Adipose tissue (tissue), 3 donors: ENCODE data around the gene DVL3. TPM values are rescaled to one million over a fixed set of nuclear protein-coding genes. Genes with fewer than 3 reads are reported as not detected.

Source experiments
- H3K27ac ChIP-seq: one replicate; pipeline ENCODE4 v1.5.1; 2013; ENCODE audit warnings: low read depth, low read length
- WGBS, 3 donors: extraction: QIAGEN DNeasy Blood & Tissue Kit; methylation state at CpG; one replicate each; pipeline ENCODE4 v1.1.7; 2013; 5-methylcytosine and 5-hydroxymethylcytosine counted together
- polyA plus RNA-seq, 3 donors: library from polyadenylated mRNA; stranded (reverse); fragments of 200-250 nt; gene quantifications; one replicate each; pipeline ENCODE4 v1.2.3, GENCODE V29; 2013
- donor health status: healthy with polysubstance abuse.
- donor health status: Bipolar disorder and iron deficiency.
- donor health status: healthy.

Gene DVL3
- polyA plus RNA-seq, 3 donors, result 27.3 to 31.8 (median 29.0) TPM

GRCh38 chr3:184189421-184189820 lies 34.2 kb downstream of the DVL3 start:
- 91 to 94% (median 91%) methylated on average over 13 of the region's 13 CpGs for WGBS, 3 donors
- H3K27ac ChIP-seq, result no peak overlapping the region

GRCh38 chr3:184192889-184193288 lies 37.7 kb downstream of the DVL3 start:
- WGBS, 3 donors, result 92 to 97% (median 96%) methylated on average over 10 of the region's 10 CpGs
- no peak overlapping the region for H3K27ac ChIP-seq

GRCh38 chr3:184193991-184194539 lies 38.9 kb downstream of the DVL3 start:
- no peak overlapping the region for H3K27ac ChIP-seq
- WGBS, 3 donors, result 74 to 90% (median 86%) methylated on average over 9 of the region's 9 CpGs

GRCh38 chr3:184196536-184196935 lies 41.4 kb downstream of the DVL3 start:
- WGBS, 3 donors, result 69 to 90% (median 89%) methylated on average over 6 of the region's 6 CpGs
- no peak overlapping the region for H3K27ac ChIP-seq

GRCh38 chr3:184198509-184198908 lies 43.3 kb downstream of the DVL3 start:
- H3K27ac ChIP-seq, result no peak overlapping the region
- 77 to 82% (median 81%) methylated on average over 9 of the region's 9 CpGs for WGBS, 3 donors

- no peak overlapping the region for H3K27ac ChIP-seq
These were observed 45.6 kb downstream of the DVL3 start for GRCh38 chr3:184200825-184201224.

GRCh38 chr3:184203526-184203925 lies 48.3 kb downstream of the DVL3 start:
- H3K27ac ChIP-seq, result no peak overlapping the region
- 77 to 82% (median 82%) methylated on average over 8 of the region's 8 CpGs for WGBS, 3 donors

GRCh38 chr3:184209146-184209923 lies 54.2 kb downstream of the DVL3 start:
- no peak overlapping the region for H3K27ac ChIP-seq
- 56 to 58% (median 58%) methylated on average over 11 of the region's 11 CpGs for WGBS, 3 donors

GRCh38 chr3:184211297-184211696 lies 56.1 kb downstream of the DVL3 start:
- 54 to 79% (median 74%) methylated on average over 5 of the region's 5 CpGs for WGBS, 3 donors
- no peak overlapping the region for H3K27ac ChIP-seq

- 73 to 81% (median 80%) methylated on average over 5 of the region's 5 CpGs for WGBS, 3 donors
- H3K27ac ChIP-seq, result no peak overlapping the region
These were observed 56.5 kb downstream of the DVL3 start for GRCh38 chr3:184211718-184212117.

- H3K27ac ChIP-seq, result no peak overlapping the region
- WGBS, 3 donors, result 58 to 65% (median 61%) methylated on average over 4 of the region's 4 CpGs
These were observed 63.6 kb downstream of the DVL3 start for GRCh38 chr3:184218814-184219213.

- 77 to 87% (median 78%) methylated on average over 3 of the region's 3 CpGs for WGBS, 3 donors
- no peak overlapping the region for H3K27ac ChIP-seq
These were observed 67.3 kb downstream of the DVL3 start for GRCh38 chr3:184222521-184222920.

Other genes with a start within 250 kb of the DVL3 start
- 10 to 100 TPM in 1 of 3 donors, 1 to 10 TPM in 2; 6.0 to 10.8 (median 8.5) TPM for gene ABCC5, start 137.5 kb upstream of the DVL3 start, polyA plus RNA-seq
- not detected for gene HTR3D, start 123.6 kb upstream of the DVL3 start, polyA plus RNA-seq
- not detected for gene HTR3C, start 102.3 kb upstream of the DVL3 start, polyA plus RNA-seq
- gene HTR3E, start 58.3 kb upstream of the DVL3 start, polyA plus RNA-seq, result not detected
- 10 to 100 TPM; 24.4 to 38.0 (median 26.3) TPM for gene EIF2B5, start 20.0 kb upstream of the DVL3 start, polyA plus RNA-seq
- 100 to 1,000 TPM; 121 to 313 (median 264) TPM for gene AP2M1, start 19.5 kb downstream of the DVL3 start, polyA plus RNA-seq
- 10 to 100 TPM; 37.4 to 57.2 (median 42.4) TPM for gene ABCF3, start 30.8 kb downstream of the DVL3 start, polyA plus RNA-seq
- 1 to 10 TPM in 1 of 3 donors, under 1 TPM in 1, not detected in 1; 0.33 to 4.4 TPM for gene VWA5B2, start 74.2 kb downstream of the DVL3 start, polyA plus RNA-seq
- 10 to 100 TPM; 22.6 to 43.9 (median 35.4) TPM for gene ALG3, start 93.6 kb downstream of the DVL3 start, polyA plus RNA-seq
- gene EEF1AKMT4, start 94.3 kb downstream of the DVL3 start, polyA plus RNA-seq, result 1 to 10 TPM; 2.1 to 8.0 (median 4.4) TPM
- 10 to 100 TPM in 1 of 3 donors, under 1 TPM in 1, not detected in 1; 0.06 to 15.6 TPM for gene CAMK2N2, start 106.2 kb downstream of the DVL3 start, polyA plus RNA-seq
- gene ECE2, start 120.6 kb downstream of the DVL3 start, polyA plus RNA-seq, result 1 to 10 TPM in 1 of 3 donors, not detected in 2; 5.5 TPM
- gene PSMD2, start 143.9 kb downstream of the DVL3 start, polyA plus RNA-seq, result 100 to 1,000 TPM in 2 of 3 donors, 10 to 100 TPM in 1; 74.6 to 181 (median 139) TPM
- 100 to 1,000 TPM; 114 to 271 (median 178) TPM for gene EIF4G1, start 159.2 kb downstream of the DVL3 start, polyA plus RNA-seq
- 10 to 100 TPM in 2 of 3 donors, 1 to 10 TPM in 1; 7.6 to 16.5 (median 13.9) TPM for gene FAM131A, start 182.2 kb downstream of the DVL3 start, polyA plus RNA-seq
- gene CLCN2, start 206.2 kb downstream of the DVL3 start, polyA plus RNA-seq, result 1 to 10 TPM; 2.8 to 4.3 (median 3.1) TPM
- 10 to 100 TPM; 55.7 to 89.0 (median 61.4) TPM for gene POLR2H, start 206.3 kb downstream of the DVL3 start, polyA plus RNA-seq
- gene THPO, start 222.8 kb downstream of the DVL3 start, polyA plus RNA-seq, result 1 to 10 TPM in 2 of 3 donors, under 1 TPM in 1; 0.98 to 1.3 (median 1.0) TPM
- gene CHRD, start 224.7 kb downstream of the DVL3 start, polyA plus RNA-seq, result 10 to 100 TPM; 10.1 to 30.1 (median 14.2) TPM